SK-N-SH treated with all-trans-retinoic acid at 6 μM for 48 hours (cell line): ENCODE measurements around the gene CCDC93.

Experiments
- ATAC-seq: fragments of 200-7000 bp; cut with Tn5 transposase; 3 replicates; pipeline ENCODE4 v1.9.1; 2020; ENCODE audit warnings: mild to moderate bottlenecking, moderate library complexity
- ARNTL ChIP-seq: fragments of 450-650 bp; formaldehyde crosslinking; IDR thresholded peaks from 2 replicates; pipeline ENCODE4 v1.5.0; 2020; ENCODE audit warnings: low read depth, mild to moderate bottlenecking, moderate library complexity, borderline replicate concordance
- BACH2 ChIP-seq: fragments of 250-450 bp; sonication (Bioruptor Pico); IDR thresholded peaks from 2 replicates; pipeline ENCODE4 v1.9.0; 2021; ENCODE audit warnings: mild to moderate bottlenecking, borderline replicate concordance
- CSDC2 ChIP-seq: fragments of 250-450 bp; sonication (Bioruptor Pico); IDR thresholded peaks from 2 replicates; pipeline ENCODE4 v1.5.0; 2020; ENCODE audit warnings: mild to moderate bottlenecking, moderate library complexity
- ESRRG ChIP-seq: fragments of 250-450 bp; sonication (Bioruptor Pico); IDR thresholded peaks from 2 replicates; pipeline ENCODE4 v1.6.1; 2021; ENCODE audit warnings: mild to moderate bottlenecking
- GLIS3 ChIP-seq: fragments of 250-450 bp; sonication (Bioruptor Pico); IDR thresholded peaks from 2 replicates; pipeline ENCODE4 v1.5.0; 2020; ENCODE audit warnings: mild to moderate bottlenecking, moderate library complexity
- ISL1 ChIP-seq: fragments of 250-450 bp; sonication (Bioruptor Pico); IDR thresholded peaks from 2 replicates; pipeline ENCODE4 v2.1.2; 2022; ENCODE audit warnings: mild to moderate bottlenecking, moderate library complexity
- OSR1 ChIP-seq: fragments of 250-450 bp; sonication (Bioruptor Pico); IDR thresholded peaks from 2 replicates; pipeline ENCODE4 v1.8.0; 2022; ENCODE audit warnings: moderate library complexity, mild to moderate bottlenecking, inconsistent platforms
- PPARA ChIP-seq: fragments of 250-450 bp; sonication (Bioruptor Pico); IDR thresholded peaks from 2 replicates; pipeline ENCODE4 v1.5.0; 2020; ENCODE audit warnings: mild to moderate bottlenecking, borderline replicate concordance
- RARB ChIP-seq: fragments of 250-450 bp; sonication (Bioruptor Pico); IDR thresholded peaks from 2 replicates; pipeline ENCODE4 v1.8.0; 2021; ENCODE audit warnings: mild to moderate bottlenecking, moderate library complexity
- SNAI2 ChIP-seq: fragments of 250-450 bp; sonication (Bioruptor Pico); IDR thresholded peaks from 2 replicates; pipeline ENCODE4 v1.5.0; 2020; ENCODE audit warnings: mild to moderate bottlenecking, moderate library complexity
- TCF4 ChIP-seq: fragments of 250-450 bp; sonication (Bioruptor Pico); IDR thresholded peaks from 2 replicates; pipeline ENCODE4 v1.8.0; 2021; ENCODE audit warnings: mild to moderate bottlenecking, moderate library complexity, borderline replicate concordance
- TOX ChIP-seq: fragments of 250-450 bp; sonication (Bioruptor Pico); IDR thresholded peaks from 2 replicates; pipeline ENCODE4 v1.8.0; 2021; ENCODE audit warnings: mild to moderate bottlenecking, moderate library complexity, borderline replicate concordance
- ZC3H10 ChIP-seq: fragments of 250-450 bp; sonication (Bioruptor Pico); IDR thresholded peaks from 2 replicates; pipeline ENCODE4 v1.5.1; 2021; ENCODE audit warnings: mild to moderate bottlenecking, moderate library complexity
- ZFP3 ChIP-seq: fragments of 250-450 bp; sonication (Bioruptor Pico); IDR thresholded peaks from 2 replicates; pipeline ENCODE4 v1.5.0; 2020; ENCODE audit warnings: mild to moderate bottlenecking, moderate library complexity
- ZFP30 ChIP-seq: fragments of 450-650 bp; formaldehyde crosslinking; IDR thresholded peaks from 2 replicates; pipeline ENCODE4 v1.5.0; 2022; ENCODE audit warnings: mild to moderate bottlenecking, moderate library complexity
- ZNF565 ChIP-seq: fragments of 450-650 bp; formaldehyde crosslinking; conservative IDR thresholded peaks from 2 replicates; pipeline ENCODE4 v1.5.0; 2020; ENCODE audit warnings: low read depth, mild to moderate bottlenecking, moderate library complexity
- ZNF70 ChIP-seq: fragments of 450-650 bp; formaldehyde crosslinking; IDR thresholded peaks from 2 replicates; pipeline ENCODE4 v1.5.0; 2020; ENCODE audit warnings: mild to moderate bottlenecking, moderate library complexity
- ZNF8 ChIP-seq: fragments of 450-650 bp; formaldehyde crosslinking; IDR thresholded peaks from 2 replicates; pipeline ENCODE4 v1.5.0; 2020; ENCODE audit warnings: mild to moderate bottlenecking, moderate library complexity
- TF ChIP-seq, protein P1 (sequence below): fragments of 250-450 bp; sonication (Bioruptor Pico); IDR thresholded peaks from 2 replicates; pipeline ENCODE4 v1.8.0; 2020; ENCODE audit warnings: mild to moderate bottlenecking, moderate library complexity, borderline replicate concordance
- TF ChIP-seq, protein P2 (sequence below): fragments of 250-450 bp; sonication (Bioruptor Pico); IDR thresholded peaks from 2 replicates; pipeline ENCODE4 v1.5.0; 2020; ENCODE audit warnings: mild to moderate bottlenecking, moderate library complexity
- TF ChIP-seq, protein P3 (sequence below): fragments of 250-450 bp; sonication (Bioruptor Pico); IDR thresholded peaks from 2 replicates; pipeline ENCODE4 v1.5.1; 2020; ENCODE audit warnings: low read depth, mild to moderate bottlenecking, moderate library complexity

CCDC93 gene

DNA sequence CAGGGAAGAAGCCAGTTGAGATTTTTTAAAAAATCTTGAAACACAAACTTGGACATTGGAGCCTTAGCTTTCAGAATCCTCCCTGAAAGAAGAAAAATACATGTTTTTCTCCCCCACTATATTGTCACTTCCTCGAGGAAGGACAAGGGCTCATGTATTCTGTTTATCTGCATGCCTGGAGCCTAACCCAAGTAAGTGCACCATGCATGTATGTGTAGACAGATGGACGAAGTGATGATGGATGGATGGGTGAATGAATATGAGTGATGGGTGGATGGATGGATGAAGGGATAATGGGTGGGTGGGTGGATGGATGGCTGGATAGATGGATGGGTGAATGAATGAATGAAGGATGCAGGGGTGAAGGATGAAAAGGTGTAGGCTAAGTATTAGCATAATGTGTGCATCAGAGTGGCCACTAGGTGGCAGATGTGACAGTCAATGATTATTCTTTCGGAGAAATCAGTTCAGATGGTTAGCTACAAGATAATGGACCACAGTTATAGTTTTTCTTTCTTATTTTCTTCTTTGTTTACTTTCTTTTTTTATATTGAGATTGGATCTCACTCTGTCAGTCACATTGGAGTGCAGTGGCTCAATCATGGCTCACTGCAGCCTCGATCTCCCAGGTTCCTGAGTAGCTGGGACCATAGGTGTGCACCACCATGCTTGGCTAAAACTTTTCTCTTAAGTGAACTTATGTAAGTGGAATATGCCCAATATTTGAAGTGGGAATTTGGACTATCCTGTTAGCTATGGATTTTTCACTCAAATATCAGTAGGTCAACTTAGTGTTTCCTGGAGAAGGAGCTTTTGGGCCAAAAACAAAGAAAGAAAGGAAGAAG, 18.5 kb upstream of the CCDC93 start:
- peak; percentile 92 for ATAC-seq
- TF ChIP-seq ISL1 (CRISPR knock-in tag): no peak
- TF ChIP-seq PPARA (CRISPR knock-in tag): no peak
- no peak for TF ChIP-seq SNAI2 (CRISPR knock-in tag)
- no peak for TF ChIP-seq ESRRG (CRISPR knock-in tag)
- TF ChIP-seq, protein P1, sequence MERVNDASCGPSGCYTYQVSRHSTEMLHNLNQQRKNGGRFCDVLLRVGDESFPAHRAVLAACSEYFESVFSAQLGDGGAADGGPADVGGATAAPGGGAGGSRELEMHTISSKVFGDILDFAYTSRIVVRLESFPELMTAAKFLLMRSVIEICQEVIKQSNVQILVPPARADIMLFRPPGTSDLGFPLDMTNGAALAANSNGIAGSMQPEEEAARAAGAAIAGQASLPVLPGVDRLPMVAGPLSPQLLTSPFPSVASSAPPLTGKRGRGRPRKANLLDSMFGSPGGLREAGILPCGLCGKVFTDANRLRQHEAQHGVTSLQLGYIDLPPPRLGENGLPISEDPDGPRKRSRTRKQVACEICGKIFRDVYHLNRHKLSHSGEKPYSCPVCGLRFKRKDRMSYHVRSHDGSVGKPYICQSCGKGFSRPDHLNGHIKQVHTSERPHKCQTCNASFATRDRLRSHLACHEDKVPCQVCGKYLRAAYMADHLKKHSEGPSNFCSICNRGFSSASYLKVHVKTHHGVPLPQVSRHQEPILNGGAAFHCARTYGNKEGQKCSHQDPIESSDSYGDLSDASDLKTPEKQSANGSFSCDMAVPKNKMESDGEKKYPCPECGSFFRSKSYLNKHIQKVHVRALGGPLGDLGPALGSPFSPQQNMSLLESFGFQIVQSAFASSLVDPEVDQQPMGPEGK (CRISPR knock-in tag): no peak
- TF ChIP-seq ZNF8 (CRISPR knock-in tag): no peak
- TF ChIP-seq, protein P2, sequence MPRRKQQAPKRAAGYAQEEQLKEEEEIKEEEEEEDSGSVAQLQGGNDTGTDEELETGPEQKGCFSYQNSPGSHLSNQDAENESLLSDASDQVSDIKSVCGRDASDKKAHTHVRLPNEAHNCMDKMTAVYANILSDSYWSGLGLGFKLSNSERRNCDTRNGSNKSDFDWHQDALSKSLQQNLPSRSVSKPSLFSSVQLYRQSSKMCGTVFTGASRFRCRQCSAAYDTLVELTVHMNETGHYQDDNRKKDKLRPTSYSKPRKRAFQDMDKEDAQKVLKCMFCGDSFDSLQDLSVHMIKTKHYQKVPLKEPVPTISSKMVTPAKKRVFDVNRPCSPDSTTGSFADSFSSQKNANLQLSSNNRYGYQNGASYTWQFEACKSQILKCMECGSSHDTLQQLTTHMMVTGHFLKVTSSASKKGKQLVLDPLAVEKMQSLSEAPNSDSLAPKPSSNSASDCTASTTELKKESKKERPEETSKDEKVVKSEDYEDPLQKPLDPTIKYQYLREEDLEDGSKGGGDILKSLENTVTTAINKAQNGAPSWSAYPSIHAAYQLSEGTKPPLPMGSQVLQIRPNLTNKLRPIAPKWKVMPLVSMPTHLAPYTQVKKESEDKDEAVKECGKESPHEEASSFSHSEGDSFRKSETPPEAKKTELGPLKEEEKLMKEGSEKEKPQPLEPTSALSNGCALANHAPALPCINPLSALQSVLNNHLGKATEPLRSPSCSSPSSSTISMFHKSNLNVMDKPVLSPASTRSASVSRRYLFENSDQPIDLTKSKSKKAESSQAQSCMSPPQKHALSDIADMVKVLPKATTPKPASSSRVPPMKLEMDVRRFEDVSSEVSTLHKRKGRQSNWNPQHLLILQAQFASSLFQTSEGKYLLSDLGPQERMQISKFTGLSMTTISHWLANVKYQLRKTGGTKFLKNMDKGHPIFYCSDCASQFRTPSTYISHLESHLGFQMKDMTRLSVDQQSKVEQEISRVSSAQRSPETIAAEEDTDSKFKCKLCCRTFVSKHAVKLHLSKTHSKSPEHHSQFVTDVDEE: no peak
- no peak for TF ChIP-seq RARB
- TF ChIP-seq ZFP30 (CRISPR knock-in tag): no peak
- no peak for TF ChIP-seq BACH2
- no peak for TF ChIP-seq ZC3H10 (CRISPR knock-in tag)
- TF ChIP-seq ZNF565: no peak
- TF ChIP-seq, protein P3, sequence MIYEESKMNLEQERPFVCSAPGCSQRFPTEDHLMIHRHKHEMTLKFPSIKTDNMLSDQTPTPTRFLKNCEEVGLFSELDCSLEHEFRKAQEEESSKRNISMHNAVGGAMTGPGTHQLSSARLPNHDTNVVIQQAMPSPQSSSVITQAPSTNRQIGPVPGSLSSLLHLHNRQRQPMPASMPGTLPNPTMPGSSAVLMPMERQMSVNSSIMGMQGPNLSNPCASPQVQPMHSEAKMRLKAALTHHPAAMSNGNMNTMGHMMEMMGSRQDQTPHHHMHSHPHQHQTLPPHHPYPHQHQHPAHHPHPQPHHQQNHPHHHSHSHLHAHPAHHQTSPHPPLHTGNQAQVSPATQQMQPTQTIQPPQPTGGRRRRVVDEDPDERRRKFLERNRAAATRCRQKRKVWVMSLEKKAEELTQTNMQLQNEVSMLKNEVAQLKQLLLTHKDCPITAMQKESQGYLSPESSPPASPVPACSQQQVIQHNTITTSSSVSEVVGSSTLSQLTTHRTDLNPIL (CRISPR knock-in tag): no peak
- no peak for TF ChIP-seq GLIS3
- TF ChIP-seq ZNF70 (CRISPR knock-in tag): no peak
- no peak for TF ChIP-seq TCF4
- TF ChIP-seq ARNTL: no peak
- TF ChIP-seq ZFP3 (CRISPR knock-in tag): no peak

DNA sequence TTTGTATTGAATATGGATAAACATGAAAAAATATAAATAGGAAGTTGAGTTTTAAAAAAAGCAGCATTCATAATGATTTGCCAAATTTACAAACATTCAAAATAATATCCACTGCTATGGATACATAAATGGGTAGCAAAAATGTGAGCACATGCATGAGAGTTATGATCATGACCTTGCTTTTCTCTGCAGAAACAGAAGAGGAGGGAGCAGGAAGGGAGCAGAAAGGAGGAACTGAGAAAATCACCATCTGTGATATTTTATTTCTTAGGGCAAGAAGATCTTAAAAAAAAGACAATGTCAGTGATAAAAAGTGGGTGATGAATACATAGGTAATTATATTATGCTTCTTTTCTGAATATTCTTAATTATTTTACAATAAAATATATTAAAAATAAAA, 17.7 kb upstream of the CCDC93 start:
- TF ChIP-seq SNAI2 (CRISPR knock-in tag) (no peak), TOX (CRISPR knock-in tag) (no peak), ZNF565 (no peak), OSR1 (CRISPR knock-in tag) (no peak), CSDC2 (no peak), RARB (no peak), ARNTL (no peak), ISL1 (CRISPR knock-in tag) (no peak), PPARA (CRISPR knock-in tag) (no peak), ZC3H10 (CRISPR knock-in tag) (no peak), GLIS3 (no peak), ESRRG (CRISPR knock-in tag) (no peak)
- TF ChIP-seq, protein P2: no peak
- TF ChIP-seq, protein P1 (CRISPR knock-in tag): no peak
- ATAC-seq: no peak
